GM18498 (cell line): ENCODE data around the gene SNN.

ENCODE experiments used
- ATAC-seq: cut with Tn5 transposase; IDR thresholded peaks from one replicate; pipeline ENCODE4 v1.9.1; 2021; ENCODE audit warnings: mild to moderate bottlenecking, moderate library complexity; ENCODE audit not compliant: unreplicated experiment

Gene SNN

GRCh38 chr16:11677959-11678881 is 10.0 kb downstream of the SNN start:
- peak; percentile 26 for ATAC-seq

- ATAC-seq = no peak
These were observed 11.0 kb downstream of the SNN start for GRCh38 chr16:11679250-11679649.

GRCh38 chr16:11679941-11680911 is 12.0 kb downstream of the SNN start:
- no peak for ATAC-seq

- ATAC-seq = peak; percentile 18
These were observed 13.3 kb downstream of the SNN start for GRCh38 chr16:11681556-11681955.

GRCh38 chr16:11681976-11682654 is 13.9 kb downstream of the SNN start:
- peak; percentile 54 for ATAC-seq

- ATAC-seq = no peak
These were observed 14.4 kb downstream of the SNN start for GRCh38 chr16:11682655-11683096.

GRCh38 chr16:11683145-11683544 is 14.9 kb downstream of the SNN start:
- ATAC-seq = no peak

- ATAC-seq = no peak
These were observed 16.2 kb downstream of the SNN start for GRCh38 chr16:11684231-11685025.

- no peak for ATAC-seq
These were observed 17.8 kb downstream of the SNN start for GRCh38 chr16:11685844-11686618.

GRCh38 chr16:11686713-11687380 is 18.6 kb downstream of the SNN start:
- no peak for ATAC-seq

- no peak for ATAC-seq
These were observed 19.6 kb downstream of the SNN start for GRCh38 chr16:11687601-11688519.

GRCh38 chr16:11688520-11688886 is 20.2 kb downstream of the SNN start:
- no peak for ATAC-seq

- peak; percentile 83 for ATAC-seq
These were observed 21.0 kb downstream of the SNN start for GRCh38 chr16:11689031-11689840.

GRCh38 chr16:11691235-11691634 is 23.0 kb downstream of the SNN start:
- no peak for ATAC-seq

GRCh38 chr16:11691771-11692170 is 23.5 kb downstream of the SNN start:
- ATAC-seq = no peak

GRCh38 chr16:11692171-11692570 is 23.9 kb downstream of the SNN start:
- no peak for ATAC-seq

GRCh38 chr16:11692651-11693050 is 24.4 kb downstream of the SNN start:
- ATAC-seq = no peak
